ENCODE data around the gene ERVMER34-1.

ERVMER34-1 gene

DNA sequence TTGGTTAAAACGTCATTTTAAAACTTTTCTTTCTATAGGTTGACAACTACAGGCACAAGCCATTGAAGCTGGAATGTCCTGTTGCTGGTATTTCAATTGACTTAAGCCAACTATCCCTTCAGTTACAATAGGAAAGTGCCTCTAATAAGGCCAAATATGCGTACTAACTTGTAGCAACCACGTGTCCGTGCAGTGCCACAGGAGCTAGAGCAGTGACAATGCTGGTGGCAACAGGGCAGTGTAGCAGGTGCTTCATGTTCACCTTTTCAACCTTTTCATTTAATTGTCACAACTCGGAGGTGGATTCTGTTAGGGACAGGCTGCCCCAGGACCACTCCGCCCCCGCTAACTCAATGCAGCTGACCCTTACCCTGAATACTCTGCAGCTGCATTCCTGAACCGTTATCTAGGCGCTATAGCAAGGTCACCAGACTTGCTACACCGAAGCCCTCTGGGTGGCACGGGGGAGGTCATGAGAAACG, 37.7 kb downstream of the ERVMER34-1 start:
- no peak for DNase-seq (ENCODE audit: low read depth)
- peak overlapping the region; percentile 89 for H3K4me3 ChIP-seq (ENCODE audit: low read length)

DNA sequence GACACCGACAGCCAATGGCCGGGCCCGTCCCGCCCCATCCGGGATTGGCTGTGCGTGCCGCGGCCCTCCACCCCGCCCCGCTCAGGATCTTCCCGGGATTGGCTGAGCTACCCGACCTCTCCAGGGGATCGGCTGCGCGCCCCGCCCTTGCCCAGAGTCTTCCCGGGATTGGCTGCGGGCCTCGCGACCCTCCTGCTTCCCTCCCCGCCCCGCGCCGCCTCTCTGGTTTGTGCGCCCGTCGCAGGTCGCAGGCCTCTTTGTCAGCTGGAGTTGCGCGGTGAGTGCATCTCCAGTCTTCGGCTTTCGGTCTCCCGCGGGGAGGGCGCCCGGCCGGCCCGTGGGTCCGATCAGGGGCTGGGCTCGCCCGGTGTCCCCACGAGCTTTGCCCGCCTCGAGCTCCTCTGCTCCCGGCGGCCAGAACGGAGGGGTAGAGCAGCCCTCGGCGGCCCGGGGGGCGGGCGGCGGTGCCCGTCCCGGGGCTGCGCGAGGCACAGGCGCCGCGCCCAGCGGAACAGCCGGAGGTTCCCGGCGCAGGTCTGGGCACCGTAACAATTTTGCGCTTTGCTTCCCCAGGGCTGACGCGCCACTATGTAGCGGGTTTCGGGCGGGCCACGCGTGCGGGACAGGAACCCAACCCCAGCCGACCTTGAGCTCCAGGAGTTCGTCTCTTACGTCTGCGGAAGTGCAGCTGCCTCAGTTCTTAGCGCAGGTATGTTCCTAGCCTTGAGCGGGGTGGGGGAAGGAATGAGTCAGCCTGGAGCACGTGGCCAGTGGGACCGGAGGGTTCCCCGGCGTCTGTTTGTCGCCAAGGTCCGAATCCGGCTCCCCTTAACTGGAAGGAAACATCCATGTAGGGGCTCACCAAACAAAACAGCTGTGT, 38.7 kb downstream of the ERVMER34-1 start:
- peak; percentile 95 for DNase-seq (ENCODE audit: low read depth)
- peak overlapping the region; percentile 89 for H3K4me3 ChIP-seq (ENCODE audit: low read length)
- TF ChIP-seq, protein P1, sequence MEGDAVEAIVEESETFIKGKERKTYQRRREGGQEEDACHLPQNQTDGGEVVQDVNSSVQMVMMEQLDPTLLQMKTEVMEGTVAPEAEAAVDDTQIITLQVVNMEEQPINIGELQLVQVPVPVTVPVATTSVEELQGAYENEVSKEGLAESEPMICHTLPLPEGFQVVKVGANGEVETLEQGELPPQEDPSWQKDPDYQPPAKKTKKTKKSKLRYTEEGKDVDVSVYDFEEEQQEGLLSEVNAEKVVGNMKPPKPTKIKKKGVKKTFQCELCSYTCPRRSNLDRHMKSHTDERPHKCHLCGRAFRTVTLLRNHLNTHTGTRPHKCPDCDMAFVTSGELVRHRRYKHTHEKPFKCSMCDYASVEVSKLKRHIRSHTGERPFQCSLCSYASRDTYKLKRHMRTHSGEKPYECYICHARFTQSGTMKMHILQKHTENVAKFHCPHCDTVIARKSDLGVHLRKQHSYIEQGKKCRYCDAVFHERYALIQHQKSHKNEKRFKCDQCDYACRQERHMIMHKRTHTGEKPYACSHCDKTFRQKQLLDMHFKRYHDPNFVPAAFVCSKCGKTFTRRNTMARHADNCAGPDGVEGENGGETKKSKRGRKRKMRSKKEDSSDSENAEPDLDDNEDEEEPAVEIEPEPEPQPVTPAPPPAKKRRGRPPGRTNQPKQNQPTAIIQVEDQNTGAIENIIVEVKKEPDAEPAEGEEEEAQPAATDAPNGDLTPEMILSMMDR (conservative IDR thresholded peaks at IDR 0.05; ENCODE audit: low read length) = no peak

More for the DNA sequence above, 37.7 kb downstream of the ERVMER34-1 start:
- TF ChIP-seq, protein P1 (conservative IDR thresholded peaks at IDR 0.05; ENCODE audit: low read length) = no peak

DNA sequence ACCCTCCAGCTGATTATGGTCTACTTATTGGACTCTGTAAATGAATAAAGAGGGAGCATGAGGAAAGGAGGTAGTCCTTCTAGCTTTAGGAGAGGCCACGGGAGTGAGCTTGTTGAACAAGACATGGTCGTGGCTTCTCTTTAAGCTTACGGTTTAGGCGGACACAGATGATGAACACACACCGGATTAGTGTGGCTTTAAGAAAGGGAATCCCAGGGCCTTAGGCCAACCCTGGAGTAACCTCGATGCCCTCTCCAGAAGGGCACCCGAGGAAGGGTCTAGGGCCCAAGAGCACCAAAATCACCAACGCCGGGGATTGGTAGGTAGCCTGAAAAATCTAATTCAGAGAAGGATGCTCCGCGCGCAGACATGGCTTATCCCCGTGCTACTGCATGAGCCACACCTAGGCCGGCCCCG, 39.4 kb downstream of the ERVMER34-1 start:
- DNase-seq (ENCODE audit: low read depth) = no peak
- TF ChIP-seq, protein P1 (conservative IDR thresholded peaks at IDR 0.05; ENCODE audit: low read length) = no peak
- peak overlapping the region; percentile 54 for H3K4me3 ChIP-seq (ENCODE audit: low read length)

DNA sequence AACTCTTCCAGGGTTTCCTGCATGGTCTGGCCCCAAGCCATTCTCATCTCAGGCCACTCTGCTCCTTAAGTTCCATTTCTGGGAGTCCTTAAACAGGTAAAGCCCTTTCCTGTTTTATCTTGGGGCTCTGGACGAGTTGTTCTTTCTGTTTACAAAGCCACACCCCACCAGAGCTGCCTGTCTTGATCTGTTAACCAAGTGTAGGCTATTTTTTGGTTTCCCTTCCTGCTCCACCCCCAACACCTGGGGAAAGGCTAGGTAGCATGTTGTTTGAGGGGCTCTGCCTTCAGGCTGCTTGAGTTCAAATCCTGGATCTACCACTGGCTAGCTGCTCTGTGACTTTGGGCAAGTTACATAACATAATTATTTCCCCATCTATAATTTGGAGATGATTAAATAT, 40.0 kb downstream of the ERVMER34-1 start:
- TF ChIP-seq, protein P1 (conservative IDR thresholded peaks at IDR 0.05; ENCODE audit: low read length) = no peak
- DNase-seq (ENCODE audit: low read depth) = no peak
- no peak overlapping the region for H3K4me3 ChIP-seq (ENCODE audit: low read length)

DNA sequence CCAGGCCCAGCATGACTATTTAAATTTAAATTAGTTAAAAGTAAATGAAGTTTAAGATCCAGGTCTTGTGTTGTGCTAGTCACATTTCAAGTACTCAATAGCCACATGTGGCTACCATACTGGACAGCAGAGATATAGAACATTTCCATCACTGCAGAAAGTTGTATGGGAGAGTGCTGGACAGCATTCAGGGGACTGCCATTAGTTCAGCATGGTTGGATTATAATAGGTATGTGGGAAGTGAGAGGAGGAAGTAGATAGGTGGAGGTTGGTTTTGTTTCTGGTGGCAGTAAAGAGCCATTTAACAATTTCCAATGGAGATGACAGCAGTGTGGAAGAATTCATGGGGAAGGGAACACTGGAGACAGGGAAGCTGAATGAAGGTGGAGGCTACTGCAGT, 42.1 kb downstream of the ERVMER34-1 start:
- H3K4me3 ChIP-seq (ENCODE audit: low read length) = no peak overlapping the region
- no peak for DNase-seq (ENCODE audit: low read depth)
- TF ChIP-seq, protein P1 (conservative IDR thresholded peaks at IDR 0.05; ENCODE audit: low read length) = no peak

DNA sequence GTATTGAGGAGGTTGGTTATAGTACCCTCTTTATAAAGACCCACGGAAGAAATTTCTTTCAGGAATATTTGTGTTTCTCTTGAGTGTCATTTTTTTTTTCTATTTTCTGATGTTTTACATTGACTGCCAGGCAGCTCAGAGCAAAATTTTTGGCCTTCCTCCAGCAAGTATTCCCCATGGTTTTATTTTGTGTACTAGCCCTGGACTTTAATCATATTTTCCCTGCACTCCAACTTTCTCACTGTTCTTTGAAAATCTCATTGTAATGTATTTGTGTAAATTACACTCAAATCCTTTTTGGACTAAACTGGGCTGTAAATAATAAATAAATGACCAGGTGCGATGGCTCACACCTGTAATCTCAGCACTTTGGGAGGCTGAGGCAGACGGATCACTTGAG, 46.6 kb downstream of the ERVMER34-1 start:
- no peak for DNase-seq (ENCODE audit: low read depth)
- H3K4me3 ChIP-seq (ENCODE audit: low read length) = no peak overlapping the region
- TF ChIP-seq, protein P1 (conservative IDR thresholded peaks at IDR 0.05; ENCODE audit: low read length) = no peak

DNA sequence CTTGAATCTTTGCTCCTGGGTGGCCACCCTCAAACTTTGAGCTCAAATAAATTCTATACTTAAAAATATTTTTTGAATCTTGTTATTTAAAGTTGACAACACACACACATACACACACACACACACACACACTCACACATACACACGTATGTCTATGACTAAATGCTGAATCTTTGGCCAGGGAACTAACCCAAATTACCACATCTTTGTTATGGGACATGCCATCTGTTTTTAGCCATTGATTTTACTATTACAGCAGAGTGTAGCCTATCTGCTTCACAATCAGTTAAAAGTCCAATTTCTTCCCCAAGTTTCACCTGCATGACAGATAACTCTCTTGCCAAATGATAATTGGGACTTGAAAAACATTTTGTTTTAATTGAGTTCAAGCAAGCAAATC, 47.1 kb downstream of the ERVMER34-1 start:
- TF ChIP-seq, protein P1 (conservative IDR thresholded peaks at IDR 0.05; ENCODE audit: low read length) = no peak
- no peak overlapping the region for H3K4me3 ChIP-seq (ENCODE audit: low read length)
- peak; percentile 76 for DNase-seq (ENCODE audit: low read depth)

Measured in AG10803 (cell line).